ENCODE results near the gene SNX2. TPM values are rescaled to one million over a fixed set of nuclear protein-coding genes. Genes with fewer than 3 reads are reported as not detected.

SNX2 gene
- polyA plus RNA-seq, 4 donors: 132 to 170 (median 166) TPM

DNA sequence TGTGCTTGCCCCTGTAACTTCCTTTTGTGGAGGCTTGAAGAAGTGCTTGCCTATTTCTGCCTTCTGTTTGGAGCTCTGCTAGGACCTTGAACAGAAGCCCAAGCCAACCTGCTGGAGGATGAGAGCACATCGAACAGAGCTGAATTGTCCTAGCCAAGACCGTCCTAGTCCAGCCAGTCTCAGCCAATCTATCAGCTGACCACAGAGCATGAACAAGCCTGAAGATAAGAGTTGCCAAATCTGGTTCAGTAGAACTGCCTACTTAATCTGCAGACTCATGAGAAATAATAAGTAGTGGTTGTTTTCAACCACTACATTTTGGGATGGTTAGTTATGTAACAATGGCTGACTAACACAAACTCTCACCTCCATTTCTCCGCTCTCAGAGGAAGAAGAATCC, 4.4 kb upstream of the SNX2 start:
- no peak for DNase-seq (ENCODE audit: low read depth in 4 of 4, low spot score in 3 of 4)

- no peak for DNase-seq (ENCODE audit: low read depth in 4 of 4, low spot score in 3 of 4)
Measured at GRCh38 chr5:122772446-122772845, 2.4 kb upstream of the SNX2 start.

DNA sequence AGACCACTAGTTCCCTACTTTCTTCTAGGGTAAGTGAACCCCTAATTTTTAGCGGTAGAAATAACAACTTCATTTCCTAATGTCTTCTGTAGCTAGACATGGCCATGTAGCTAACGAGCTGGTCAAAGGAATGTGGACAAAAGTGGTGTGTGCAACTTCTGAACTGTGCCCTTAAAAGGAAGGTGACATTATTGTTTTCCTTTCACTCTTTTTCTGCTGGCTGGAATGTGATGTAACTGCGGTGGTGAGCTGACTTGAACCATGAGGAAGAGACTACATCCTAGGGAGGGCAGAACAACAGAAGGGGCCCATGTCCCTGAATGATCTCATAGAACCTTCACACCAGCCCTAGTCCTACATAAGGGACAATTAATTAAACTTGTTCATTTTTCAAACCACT, 1.3 kb upstream of the SNX2 start:
- no peak for DNase-seq (ENCODE audit: low read depth in 4 of 4, low spot score in 3 of 4)

DNA sequence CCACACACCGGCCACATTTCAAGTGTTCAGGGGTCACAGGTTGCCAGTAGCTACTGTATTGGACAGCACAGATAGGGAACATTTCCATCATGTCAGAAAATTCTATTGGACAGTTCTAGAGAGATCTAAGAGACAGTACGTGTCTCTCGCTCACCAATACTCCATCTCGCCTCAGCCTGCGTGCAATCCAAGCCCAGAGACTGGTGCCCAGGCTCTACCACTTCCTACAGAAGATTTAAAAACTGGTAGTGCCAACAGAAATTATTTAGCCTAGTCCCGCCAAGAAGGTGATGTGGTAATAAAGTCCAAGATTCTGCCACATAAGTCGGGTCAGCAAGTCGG, 390 bp upstream of the SNX2 start:
- DNase-seq (ENCODE audit: low read depth in 4 of 4, low spot score in 3 of 4): no peak

GRCh38 chr5:122775550-122776542, 966 bp downstream of the SNX2 start:
- peak in 3 of 4 donors; percentile 31 to 50 (median 39) for DNase-seq (ENCODE audit: low read depth in 4 of 4, low spot score in 3 of 4)

DNA sequence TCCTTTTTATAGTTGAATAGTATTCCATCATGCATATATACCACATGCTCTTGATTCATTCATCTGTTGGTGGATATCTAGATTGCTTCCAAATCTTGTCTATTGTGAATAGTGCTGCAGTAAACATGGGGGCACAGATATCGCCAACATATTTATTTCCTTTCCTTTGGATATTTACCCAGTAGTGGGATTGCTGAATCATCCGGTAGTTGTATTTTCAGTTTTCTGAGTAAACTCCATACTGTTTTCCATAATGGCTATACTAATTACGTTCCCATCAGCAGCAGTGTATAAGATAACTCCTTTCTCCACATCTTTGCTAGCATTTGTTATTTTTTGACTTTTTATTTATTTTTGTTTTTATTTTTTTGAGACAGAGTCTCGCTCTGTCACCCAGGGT, 3.3 kb downstream of the SNX2 start:
- no peak for DNase-seq (ENCODE audit: low read depth in 4 of 4, low spot score in 3 of 4)

DNA sequence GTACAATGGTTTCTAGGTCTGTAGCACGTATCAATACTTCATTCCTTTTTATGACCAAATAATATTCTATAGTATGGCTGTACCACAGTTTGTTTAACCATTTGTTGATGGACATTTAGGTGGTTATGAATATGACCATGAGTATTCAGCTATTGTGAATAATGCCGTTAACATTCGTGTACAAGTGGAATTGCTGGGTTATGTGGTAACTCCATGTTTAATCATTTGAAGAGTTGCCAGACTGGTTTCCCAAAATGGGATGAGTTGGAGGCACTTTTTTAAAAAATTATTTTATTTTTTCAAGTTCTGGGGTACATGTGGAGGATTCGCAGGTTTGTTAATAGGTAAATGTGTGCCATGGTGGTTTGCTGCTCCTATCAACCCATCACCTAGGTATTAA, 4.6 kb downstream of the SNX2 start:
- no peak for DNase-seq (ENCODE audit: low read depth in 4 of 4, low spot score in 3 of 4)

DNA sequence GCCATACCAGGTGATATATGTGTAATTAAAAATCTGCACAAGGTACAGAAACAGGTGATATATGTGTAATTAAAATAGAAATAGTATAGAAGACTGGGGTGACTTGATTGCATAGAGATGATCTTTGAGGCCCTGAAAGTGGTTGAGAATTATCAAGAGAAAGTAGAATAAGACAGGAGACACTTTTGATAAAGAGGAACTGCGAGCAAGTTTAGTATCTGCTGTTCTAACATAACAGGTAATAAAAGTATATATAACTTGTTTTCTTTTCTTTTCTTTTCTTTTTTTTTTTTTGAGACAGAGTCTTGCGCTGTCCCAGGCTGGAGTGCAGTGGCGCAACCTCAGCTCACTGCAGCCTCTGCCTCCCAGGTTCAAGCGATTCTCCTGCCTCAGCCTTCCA, 5.4 kb downstream of the SNX2 start:
- DNase-seq (ENCODE audit: low read depth in 4 of 4, low spot score in 3 of 4): no peak

- DNase-seq (ENCODE audit: low read depth in 4 of 4, low spot score in 3 of 4): no peak
Measured at GRCh38 chr5:122781465-122781864, 6.6 kb downstream of the SNX2 start.

- DNase-seq (ENCODE audit: low read depth in 4 of 4, low spot score in 3 of 4): no peak
Measured at GRCh38 chr5:122785294-122785693, 10.4 kb downstream of the SNX2 start.

DNA sequence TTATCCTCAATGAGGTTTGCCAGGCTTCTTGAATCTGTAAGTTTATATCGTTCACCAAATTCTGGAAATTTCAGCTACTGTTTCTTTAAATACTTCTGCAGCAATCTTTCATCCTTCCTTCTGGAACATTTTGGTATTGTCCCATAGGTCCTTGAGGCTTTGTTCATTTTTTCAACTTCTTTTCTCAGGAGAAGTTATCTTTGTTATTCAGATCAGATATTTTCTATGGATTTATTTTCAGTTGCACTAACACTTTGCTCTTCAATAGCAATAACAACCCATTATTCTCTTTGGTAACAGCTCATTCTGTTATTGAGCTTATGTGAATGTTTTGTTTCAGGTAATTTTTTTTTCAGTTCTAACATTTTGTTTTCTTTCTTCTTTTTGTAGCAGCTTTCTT, 13.5 kb downstream of the SNX2 start:
- no peak for DNase-seq (ENCODE audit: low read depth in 4 of 4, low spot score in 3 of 4)

DNA sequence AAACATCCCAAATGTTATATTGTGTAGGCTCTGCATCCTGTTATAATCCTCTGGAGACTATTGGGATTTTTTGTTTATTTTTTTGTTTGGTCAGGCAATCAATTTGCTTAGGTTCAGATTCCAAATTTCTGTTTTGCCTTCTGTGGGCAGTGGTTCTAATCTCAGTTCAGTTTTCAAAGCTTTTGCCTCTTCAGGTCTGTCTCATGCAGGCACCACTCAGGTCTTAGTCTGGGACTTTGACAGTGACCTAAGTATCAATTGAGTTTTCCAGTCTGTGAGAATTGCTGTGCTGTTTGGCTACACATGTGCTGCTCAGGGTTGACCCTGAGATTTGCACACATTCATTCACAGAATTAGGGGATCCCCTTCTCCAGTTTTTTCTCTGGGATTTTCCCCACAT, 14.1 kb downstream of the SNX2 start:
- DNase-seq (ENCODE audit: low read depth in 4 of 4, low spot score in 3 of 4): no peak

- DNase-seq (ENCODE audit: low read depth in 4 of 4, low spot score in 3 of 4): no peak
Measured at GRCh38 chr5:122789461-122790171, 14.7 kb downstream of the SNX2 start.

- DNase-seq (ENCODE audit: low read depth in 4 of 4, low spot score in 3 of 4): no peak
Measured at GRCh38 chr5:122790354-122791103, 15.6 kb downstream of the SNX2 start.

DNA sequence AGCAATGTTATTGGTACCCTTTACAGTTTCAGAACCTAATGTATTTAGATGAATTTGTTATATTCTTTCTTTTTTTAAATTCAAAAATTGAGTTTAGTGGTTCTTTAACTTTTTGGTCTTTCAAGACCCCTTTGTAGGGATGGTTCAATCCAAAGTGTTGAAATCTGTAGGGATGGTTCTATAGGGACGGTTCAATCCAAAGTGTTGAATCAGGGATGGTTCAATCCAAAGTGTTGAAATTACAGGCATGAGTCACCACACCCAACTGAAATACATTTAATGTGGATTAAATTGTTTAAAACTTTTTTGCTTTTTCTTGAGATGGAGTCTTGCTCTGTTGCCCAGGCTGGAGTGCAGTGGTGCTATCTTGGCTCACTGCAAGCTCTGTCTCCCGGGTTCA, 30.6 kb downstream of the SNX2 start:
- no peak for DNase-seq (ENCODE audit: low read depth in 4 of 4, low spot score in 3 of 4)

DNA sequence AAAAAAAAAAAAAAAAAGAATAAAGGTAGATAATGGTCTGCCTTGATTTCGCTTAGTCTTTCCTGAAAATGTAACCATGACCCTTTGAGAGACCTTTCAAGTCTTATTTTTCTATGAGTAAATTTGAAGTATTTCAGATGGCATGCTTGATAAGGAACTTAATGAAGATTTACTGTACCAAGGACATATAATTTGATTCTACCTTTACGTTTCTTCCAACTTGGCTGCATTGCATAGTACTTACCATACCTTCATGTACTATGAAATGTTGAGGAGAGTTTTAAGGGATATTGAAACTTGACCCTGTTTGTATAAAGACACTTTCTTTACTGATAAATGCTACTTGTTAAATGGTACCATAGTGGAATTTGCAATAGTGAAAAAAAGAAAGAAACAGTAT, 35.5 kb downstream of the SNX2 start:
- no peak for DNase-seq (ENCODE audit: low read depth in 4 of 4, low spot score in 3 of 4)

- no peak for DNase-seq (ENCODE audit: low read depth in 4 of 4, low spot score in 3 of 4)
Measured at GRCh38 chr5:122815218-122815767, 40.4 kb downstream of the SNX2 start.

- no peak for DNase-seq (ENCODE audit: low read depth in 4 of 4, low spot score in 3 of 4)
Measured at GRCh38 chr5:122816756-122817155, 41.9 kb downstream of the SNX2 start.

DNA sequence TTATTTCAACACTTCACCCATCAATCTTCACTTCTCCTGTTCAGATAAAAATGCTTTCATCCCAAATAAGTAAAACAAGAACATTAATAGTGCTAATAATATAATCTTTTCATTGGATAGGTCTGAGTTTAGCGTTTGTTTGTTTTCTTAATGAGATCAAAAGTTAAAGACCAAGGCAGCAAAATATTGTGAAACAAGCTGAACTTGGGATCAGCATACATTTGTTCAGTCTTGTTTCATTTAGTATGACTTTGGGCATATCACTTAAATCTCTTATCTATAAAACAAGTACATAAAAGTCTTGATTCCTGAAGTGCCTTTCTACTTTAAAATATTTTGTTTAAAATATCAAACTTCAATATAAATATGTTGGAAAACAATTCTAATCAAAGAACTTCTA, 57.1 kb downstream of the SNX2 start:
- no peak for DNase-seq (ENCODE audit: low read depth in 4 of 4, low spot score in 3 of 4)

- no peak for DNase-seq (ENCODE audit: low read depth in 4 of 4, low spot score in 3 of 4)
Measured at GRCh38 chr5:122835681-122836080, 60.8 kb downstream of the SNX2 start.

DNA sequence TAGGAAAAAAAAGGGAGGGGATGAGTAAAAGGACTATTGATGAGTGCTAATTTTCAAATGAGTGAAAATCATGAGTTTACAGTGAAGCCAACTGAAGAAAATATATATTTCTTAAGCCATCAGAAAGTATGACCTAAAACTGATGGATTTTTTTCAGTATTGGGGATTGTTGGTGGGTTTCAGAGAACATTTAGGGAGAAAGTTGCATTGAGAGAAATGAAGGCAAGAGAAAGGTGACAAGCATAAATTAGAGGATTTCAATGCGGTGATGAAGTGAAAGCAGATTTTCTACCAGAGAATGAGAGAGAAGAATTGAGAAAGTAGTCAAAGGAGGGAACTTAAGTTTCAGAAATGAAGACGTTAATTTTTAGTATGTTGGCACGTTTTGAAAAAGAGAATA, 62.1 kb downstream of the SNX2 start:
- no peak for DNase-seq (ENCODE audit: low read depth in 4 of 4, low spot score in 3 of 4)
